Measurements from ENCODE around the gene GNA15. TPM values are rescaled to one million over a fixed set of nuclear protein-coding genes. Genes with fewer than 3 reads are reported as not detected.

The GNA15 gene
- total RNA-seq, 4 donors from 2014 or later: 74.3 to 105 (median 84.2) TPM

- H3K4me3 ChIP-seq (ENCODE audit: low read depth, poor library complexity, severe bottlenecking): no peak overlapping the region
- TF ChIP-seq CTCF (IDR thresholded peaks at IDR 0.05) (no peak), POLR2A (IDR thresholded peaks at IDR 0.05) (no peak)
- 83% methylated on average over 23 to 27 of the region's 29 CpGs for WGBS, 2 donors
- intact Hi-C loops (cut with DNase I; ENCODE audit: low total_unique reads): loop anchor here (10.0 kb wide), 1 partner anchor 135 kb away; no protein-coding TSS in a partner anchor
- no peak for DNase-seq (ENCODE audit: low spot score in 2 of 2)
These were observed 36.3 kb upstream of the GNA15 start for GRCh38 chr19:3099347-3100145.

GRCh38 chr19:3100331-3100730 lies 35.5 kb upstream of the GNA15 start:
- no peak overlapping the region for H3K4me3 ChIP-seq (ENCODE audit: low read depth, poor library complexity, severe bottlenecking)
- no peak for TF ChIP-seq CTCF (IDR thresholded peaks at IDR 0.05)
- TF ChIP-seq POLR2A (IDR thresholded peaks at IDR 0.05): no peak
- DNase-seq (ENCODE audit: low spot score in 2 of 2): no peak
- WGBS, 2 donors: 78 to 80% methylated on average over 13 to 14 of the region's 14 CpGs
- intact Hi-C loops (cut with DNase I; ENCODE audit: low total_unique reads): loop anchor here (10.0 kb wide), 1 partner anchor 136 kb away; no protein-coding TSS in a partner anchor

GRCh38 chr19:3100747-3101730 lies 34.8 kb upstream of the GNA15 start:
- H3K4me3 ChIP-seq (ENCODE audit: low read depth, poor library complexity, severe bottlenecking): no peak overlapping the region
- WGBS, 2 donors: 80 to 81% methylated on average over 20 to 23 of the region's 34 CpGs
- TF ChIP-seq POLR2A (IDR thresholded peaks at IDR 0.05) (no peak), CTCF (IDR thresholded peaks at IDR 0.05) (no peak)
- intact Hi-C loops (cut with DNase I; ENCODE audit: low total_unique reads): loop anchor here (10.0 kb wide), 1 partner anchor 136 kb away; no protein-coding TSS in a partner anchor
- no peak for DNase-seq (ENCODE audit: low spot score in 2 of 2)

DNA sequence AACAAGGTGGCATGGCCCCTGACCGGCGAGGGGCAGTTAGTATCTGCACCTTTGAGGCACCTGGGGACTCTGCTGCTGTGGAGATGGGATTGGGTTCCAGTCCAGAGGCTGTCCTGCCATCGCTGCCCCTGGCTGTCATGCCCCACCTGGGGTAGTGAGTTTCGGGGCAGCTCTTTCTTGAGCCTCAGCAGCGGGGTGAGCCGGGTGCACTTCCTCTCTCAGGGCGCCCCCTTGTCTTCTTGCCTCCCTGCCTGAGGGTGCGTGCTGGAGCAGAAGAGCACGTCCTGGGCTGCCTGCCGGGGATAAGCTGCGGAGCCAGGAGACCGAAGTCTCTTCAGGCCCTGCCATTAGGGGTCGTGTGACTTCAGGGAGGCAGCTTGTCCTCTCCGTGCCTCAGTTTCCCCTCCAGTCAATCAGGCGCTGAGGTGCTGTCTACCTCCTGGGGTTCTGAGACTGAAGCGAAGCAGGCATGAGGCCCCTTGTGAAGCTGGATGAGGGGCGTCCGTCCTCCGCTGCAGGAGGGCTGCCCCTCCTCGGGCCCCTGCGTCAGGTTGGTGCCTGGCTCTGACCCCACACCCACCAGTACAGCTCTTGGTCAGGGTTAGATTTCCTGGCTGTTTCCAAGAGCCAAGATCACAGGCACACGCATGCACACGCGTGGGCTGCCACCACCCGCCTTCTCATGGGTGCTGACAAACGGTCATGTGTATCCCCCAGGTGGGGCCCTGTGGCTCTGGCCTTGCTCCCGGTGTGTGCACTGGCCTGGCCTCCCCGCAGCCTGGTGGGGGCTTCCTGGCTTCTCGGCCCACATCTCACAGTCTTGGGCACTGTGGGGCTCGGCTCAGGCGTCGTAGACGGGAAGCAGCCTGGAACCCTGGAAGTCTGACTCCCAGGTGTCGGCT lies 33.3 kb upstream of the GNA15 start:
- H3K4me3 ChIP-seq (ENCODE audit: low read depth, poor library complexity, severe bottlenecking): no peak overlapping the region
- no peak for TF ChIP-seq CTCF (IDR thresholded peaks at IDR 0.05)
- intact Hi-C loops (cut with DNase I; ENCODE audit: low total_unique reads): loop anchor here (10.0 kb wide), 1 partner anchor 138 kb away; no protein-coding TSS in a partner anchor
- 79 to 85% methylated on average over 29 to 31 of the region's 34 CpGs for WGBS, 2 donors
- no peak for DNase-seq (ENCODE audit: low spot score in 2 of 2)

- 67 to 74% methylated on average over 7 to 10 of the region's 10 CpGs for WGBS, 2 donors
- no peak for DNase-seq (ENCODE audit: low spot score in 2 of 2)
- intact Hi-C loops (cut with DNase I; ENCODE audit: low total_unique reads): loop anchor here (10.0 kb wide), 1 partner anchor 140 kb away; no protein-coding TSS in a partner anchor
- no peak overlapping the region for H3K4me3 ChIP-seq (ENCODE audit: low read depth, poor library complexity, severe bottlenecking)
- TF ChIP-seq CTCF (IDR thresholded peaks at IDR 0.05) (no peak), POLR2A (IDR thresholded peaks at IDR 0.05) (no peak)
These were observed 31.2 kb upstream of the GNA15 start for GRCh38 chr19:3104708-3104983.
